OCI-LY1 (cell line): ENCODE results near the gene VWA1.
"Not testable (repeated sequence)": the region's sequence is repeated elsewhere in the genome, so short reads cannot be mapped to it uniquely, and the experiment has no call there.

Source experiments
- CTCF ChIP-seq: fragments of 200-600 bp; sonication (generic), shearing (Covaris generic); IDR thresholded peaks from 2 replicates; pipeline ENCODE4 v1.5.1; 2017; ENCODE audit warnings: mild to moderate bottlenecking, antibody characterized with exemption, low read length, moderate library complexity, mixed read lengths
- EZH2 ChIP-seq: fragments of 200-600 bp; sonication (generic), shearing (Covaris generic); IDR thresholded peaks from 2 replicates; pipeline ENCODE4 v1.8.0; 2017; ENCODE audit warnings: borderline replicate concordance, mixed run types, mild to moderate bottlenecking, antibody characterized with exemption, low read length, moderate library complexity, mixed read lengths

- not testable (repeated sequence) for TF ChIP-seq CTCF, EZH2
Measured at GRCh38 chr1:1459156-1459555, 23.7 kb downstream of the VWA1 start.
